ENCODE measurements around the gene WFDC13.
"Not testable (repeated sequence)": the region's sequence is repeated elsewhere in the genome, so short reads cannot be mapped to it uniquely, and the experiment has no call there.

WFDC13 gene

DNA sequence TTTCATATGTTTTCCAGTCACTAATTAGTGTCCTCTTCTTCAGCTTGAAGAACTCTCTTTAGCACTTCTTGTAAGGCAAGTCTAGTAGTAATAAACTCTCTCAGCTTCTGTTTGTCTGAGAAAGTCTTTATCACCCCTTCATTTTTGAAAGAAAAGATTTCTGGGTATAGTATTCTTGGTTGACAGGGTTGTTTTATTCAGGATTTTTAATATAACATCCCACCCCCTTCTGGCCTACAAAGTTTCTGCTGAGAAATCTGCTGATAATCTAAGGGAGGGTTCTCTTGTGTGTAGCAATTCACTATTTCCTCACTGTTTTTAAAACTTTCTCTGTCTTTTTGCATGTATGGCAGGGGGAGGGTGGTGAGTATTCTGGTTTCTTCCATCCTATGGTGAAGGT is 22.2 kb upstream of the WFDC13 start:
- peaks cover 20% of the 10 kb centered on the region for H3K9me3 ChIP-seq (ENCODE audit: insufficient read depth, low read length, severe bottlenecking)
- no peaks in the 10 kb centered on the region for H4K20me1 ChIP-seq (ENCODE audit: insufficient read depth, low read length)
- H3K79me2 ChIP-seq (ENCODE audit: insufficient read depth, low read length): no peaks in the 10 kb centered on the region
- no peak overlapping the region for H3K27ac ChIP-seq (ENCODE audit: low read length)
- H3K9ac ChIP-seq (ENCODE audit: low read depth, low read length): no peak overlapping the region
- no peak for TF ChIP-seq EZH2 (IDR thresholded peaks at IDR 0.05; ENCODE audit: borderline replicate concordance, low read depth, low read length, severe bottlenecking)
- no peaks in the 10 kb centered on the region for H3K36me3 ChIP-seq (ENCODE audit: insufficient read depth, low read length)
- no peak overlapping the region for H2AFZ ChIP-seq (ENCODE audit: low read depth, low read length)
- ATAC-seq (ENCODE audit: insufficient read depth, low read depth) (no peak), DNase-seq (no peak)
- no peak overlapping the region for H3K4me2 ChIP-seq (ENCODE audit: insufficient read depth, low read length)
- no peaks in the 10 kb centered on the region for H3K27me3 ChIP-seq (ENCODE audit: insufficient read depth, low read length, poor library complexity)
- H3K4me3 ChIP-seq (ENCODE audit: low read depth in 1 of 2, low read length in 2 of 2): no peak overlapping the region
- no peaks in the 10 kb centered on the region for H3K4me1 ChIP-seq (ENCODE audit: insufficient read depth, low read length)

DNA sequence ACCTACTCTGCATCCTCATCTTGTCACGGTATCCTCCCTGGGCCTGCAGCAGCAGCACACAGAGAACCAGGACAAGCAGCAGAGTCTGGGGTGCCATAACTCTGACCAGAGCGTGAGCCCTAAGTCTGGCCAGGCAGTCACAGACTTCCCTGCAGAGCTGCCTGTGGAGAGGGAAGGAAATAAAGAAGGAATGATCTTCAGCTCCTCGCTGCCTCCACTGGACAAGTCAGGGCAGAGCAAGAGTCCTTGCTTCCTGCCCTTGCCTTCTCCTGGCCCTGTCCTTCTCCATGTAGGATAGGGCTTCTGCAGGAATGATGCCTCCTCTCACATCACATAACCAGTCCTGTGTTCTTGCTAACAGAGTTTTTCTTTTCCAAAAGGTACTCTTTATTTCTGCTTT is 15.9 kb upstream of the WFDC13 start:
- TF ChIP-seq, protein P1, sequence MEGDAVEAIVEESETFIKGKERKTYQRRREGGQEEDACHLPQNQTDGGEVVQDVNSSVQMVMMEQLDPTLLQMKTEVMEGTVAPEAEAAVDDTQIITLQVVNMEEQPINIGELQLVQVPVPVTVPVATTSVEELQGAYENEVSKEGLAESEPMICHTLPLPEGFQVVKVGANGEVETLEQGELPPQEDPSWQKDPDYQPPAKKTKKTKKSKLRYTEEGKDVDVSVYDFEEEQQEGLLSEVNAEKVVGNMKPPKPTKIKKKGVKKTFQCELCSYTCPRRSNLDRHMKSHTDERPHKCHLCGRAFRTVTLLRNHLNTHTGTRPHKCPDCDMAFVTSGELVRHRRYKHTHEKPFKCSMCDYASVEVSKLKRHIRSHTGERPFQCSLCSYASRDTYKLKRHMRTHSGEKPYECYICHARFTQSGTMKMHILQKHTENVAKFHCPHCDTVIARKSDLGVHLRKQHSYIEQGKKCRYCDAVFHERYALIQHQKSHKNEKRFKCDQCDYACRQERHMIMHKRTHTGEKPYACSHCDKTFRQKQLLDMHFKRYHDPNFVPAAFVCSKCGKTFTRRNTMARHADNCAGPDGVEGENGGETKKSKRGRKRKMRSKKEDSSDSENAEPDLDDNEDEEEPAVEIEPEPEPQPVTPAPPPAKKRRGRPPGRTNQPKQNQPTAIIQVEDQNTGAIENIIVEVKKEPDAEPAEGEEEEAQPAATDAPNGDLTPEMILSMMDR (IDR thresholded peaks at IDR 0.05; ENCODE audit: borderline replicate concordance, extremely low read depth, low read length, poor library complexity, severe bottlenecking): peak; percentile 53
- no peak for TF ChIP-seq EZH2 (IDR thresholded peaks at IDR 0.05; ENCODE audit: borderline replicate concordance, low read depth, low read length, severe bottlenecking)
- Histone ChIP-seq H3K9me3 (ENCODE audit: insufficient read depth, low read length, severe bottlenecking) (no peaks in the 10 kb centered on the region), H3K4me2 (ENCODE audit: insufficient read depth, low read length) (no peak overlapping the region), H3K27ac (ENCODE audit: low read length) (no peak overlapping the region), H3K79me2 (ENCODE audit: insufficient read depth, low read length) (no peaks in the 10 kb centered on the region), H3K27me3 (ENCODE audit: insufficient read depth, low read length, poor library complexity) (no peaks in the 10 kb centered on the region), H3K4me3 (ENCODE audit: low read depth in 1 of 2, low read length in 2 of 2) (no peak overlapping the region), H3K4me1 (ENCODE audit: insufficient read depth, low read length) (no peaks in the 10 kb centered on the region), H3K36me3 (ENCODE audit: insufficient read depth, low read length) (no peaks in the 10 kb centered on the region), H2AFZ (ENCODE audit: low read depth, low read length) (no peak overlapping the region), H3K9ac (ENCODE audit: low read depth, low read length) (no peak overlapping the region), H4K20me1 (ENCODE audit: insufficient read depth, low read length) (no peaks in the 10 kb centered on the region)
- no peak for ATAC-seq (ENCODE audit: insufficient read depth, low read depth)
- DNase-seq: no peak

DNA sequence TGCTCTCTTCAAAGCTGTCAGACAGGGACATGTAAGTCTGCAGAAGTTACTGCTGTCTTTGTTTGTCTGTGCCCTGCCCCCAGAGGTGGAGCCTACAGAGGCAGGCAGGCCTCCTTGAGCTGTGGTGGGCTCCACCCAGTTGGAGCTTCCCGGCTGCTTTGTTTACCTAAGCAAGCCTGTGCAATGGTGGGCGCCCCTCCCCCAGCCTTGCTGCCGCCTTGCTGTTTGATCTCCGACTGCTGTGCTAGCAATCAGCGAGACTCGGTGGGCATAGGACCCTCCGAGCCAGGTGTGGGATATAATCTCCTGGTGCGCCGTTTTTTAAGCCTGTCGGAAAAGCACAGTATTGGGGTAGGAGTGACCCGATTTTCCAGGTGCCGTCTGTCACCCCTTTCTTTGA is 8.5 kb upstream of the WFDC13 start:
- not testable (repeated sequence) for H3K9me3 ChIP-seq (ENCODE audit: insufficient read depth, low read length, severe bottlenecking); H2AFZ ChIP-seq (ENCODE audit: low read depth, low read length); H3K4me2 ChIP-seq (ENCODE audit: insufficient read depth, low read length); H3K36me3 ChIP-seq (ENCODE audit: insufficient read depth, low read length); H3K4me1 ChIP-seq (ENCODE audit: insufficient read depth, low read length); H4K20me1 ChIP-seq (ENCODE audit: insufficient read depth, low read length); H3K4me3 ChIP-seq (ENCODE audit: low read depth in 1 of 2, low read length in 2 of 2); H3K9ac ChIP-seq (ENCODE audit: low read depth, low read length); H3K27ac ChIP-seq (ENCODE audit: low read length); H3K79me2 ChIP-seq (ENCODE audit: insufficient read depth, low read length); ATAC-seq (ENCODE audit: insufficient read depth, low read depth); DNase-seq; H3K27me3 ChIP-seq (ENCODE audit: insufficient read depth, low read length, poor library complexity)

DNA sequence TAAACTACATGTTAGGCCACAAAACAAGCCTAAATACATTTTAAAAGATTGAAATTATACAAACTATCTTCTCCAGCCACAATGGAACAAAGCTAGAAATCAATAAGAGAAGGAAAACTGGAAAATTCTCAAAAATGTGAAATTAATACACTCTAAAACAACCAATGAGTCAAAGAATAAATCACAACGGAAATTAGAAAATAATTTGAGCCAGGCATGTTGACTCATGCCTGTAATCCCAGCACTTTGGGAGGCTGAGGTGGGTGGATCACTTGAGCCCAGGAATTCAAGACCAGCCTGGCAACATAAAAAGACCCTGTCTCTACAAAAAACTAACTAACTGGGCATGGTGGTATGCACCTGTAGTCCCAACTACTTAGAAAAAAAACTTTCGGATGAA is 6.3 kb upstream of the WFDC13 start:
- no peak overlapping the region for H3K27ac ChIP-seq (ENCODE audit: low read length)
- no peak overlapping the region for H3K4me2 ChIP-seq (ENCODE audit: insufficient read depth, low read length)
- no peaks in the 10 kb centered on the region for H3K4me1 ChIP-seq (ENCODE audit: insufficient read depth, low read length)
- TF ChIP-seq EZH2 (IDR thresholded peaks at IDR 0.05; ENCODE audit: borderline replicate concordance, low read depth, low read length, severe bottlenecking): no peak
- TF ChIP-seq, protein P1 (IDR thresholded peaks at IDR 0.05; ENCODE audit: borderline replicate concordance, extremely low read depth, low read length, poor library complexity, severe bottlenecking): no peak
- no peaks in the 10 kb centered on the region for H3K79me2 ChIP-seq (ENCODE audit: insufficient read depth, low read length)
- no peak overlapping the region for H3K4me3 ChIP-seq (ENCODE audit: low read depth in 1 of 2, low read length in 2 of 2)
- no peaks in the 10 kb centered on the region for H4K20me1 ChIP-seq (ENCODE audit: insufficient read depth, low read length)
- no peak overlapping the region for H2AFZ ChIP-seq (ENCODE audit: low read depth, low read length)
- no peak for ATAC-seq (ENCODE audit: insufficient read depth, low read depth)
- H3K36me3 ChIP-seq (ENCODE audit: insufficient read depth, low read length): no peaks in the 10 kb centered on the region
- H3K9ac ChIP-seq (ENCODE audit: low read depth, low read length): no peak overlapping the region
- no peak for DNase-seq
- no peaks in the 10 kb centered on the region for H3K9me3 ChIP-seq (ENCODE audit: insufficient read depth, low read length, severe bottlenecking)
- H3K27me3 ChIP-seq (ENCODE audit: insufficient read depth, low read length, poor library complexity): peaks cover 3% of the 10 kb centered on the region

All from DND-41 (cell line).